B cell (primary cell): ENCODE measurements around the gene FBXW9. TPM values are rescaled to one million over a fixed set of nuclear protein-coding genes. Genes with fewer than 3 reads are reported as not detected.

Source experiments
- ATAC-seq: fragments of 200-7000 bp; cut with Tn5 transposase; one replicate; pipeline ENCODE4 v1.10.0; 2021; ENCODE audit warnings: low read depth, mild to moderate bottlenecking, moderate number of reproducible peaks, moderate library complexity
- CTCF ChIA-PET: fragments of 350-600 bp; sonication (Branson Sonifier 250); formaldehyde crosslinking; loops from one replicate; lab custom pipeline; 2021; ENCODE audit warnings: antibody characterized with exemption, inconsistent platforms; lab: Charles Lee
- POLR2A ChIA-PET: fragments of 350-600 bp; sonication (Branson Sonifier 250); formaldehyde crosslinking; loops from one replicate; lab custom pipeline; 2021; ENCODE audit warnings: antibody characterized with exemption; lab: Charles Lee
- DNase-seq: peaks from one replicate; pipeline ENCODE4 v3.0.0; 2013
- H2AFZ ChIP-seq: 2 replicates; pipeline ENCODE4 v1.6.1; 2012; ENCODE audit warnings: mild to moderate bottlenecking, low read depth, low read length; ENCODE audit not compliant: insufficient read depth, poor library complexity, severe bottlenecking
- H3K27ac ChIP-seq, 2 donors: 1 replicate in 1 of 2; 2 replicates in 1 of 2; pipeline ENCODE4 v1.5.1; 2012 to 2013; ENCODE audit warnings: low read length in 2 of 2, mild to moderate bottlenecking in 2 of 2, moderate library complexity in 1 of 2
- H3K27me3 ChIP-seq, 4 experiments: fragments of 200-600 bp in 1 of 4; sonication (generic) in 1 of 4; replicated peaks in 1 of 4; 1 replicate in 2 of 4; 2 replicates in 2 of 4; pipeline versions ENCODE4 v1.6.1 to v1.7.0; 2013 to 2016; ENCODE audit warnings: low read length in 3 of 4, mild to moderate bottlenecking in 2 of 4, mixed read lengths in 1 of 4, moderate library complexity in 1 of 4; ENCODE audit not compliant: insufficient read depth in 4 of 4, control insufficient read depth in 3 of 4; ENCODE audit errors: control extremely low read depth in 1 of 4
- H3K36me3 ChIP-seq, 2 experiments: replicated peaks in 1 of 2; 1 replicate in 1 of 2; 2 replicates in 1 of 2; pipeline versions ENCODE4 v1.6.1 to v1.7.1; 2013; ENCODE audit warnings: low read length in 1 of 2; ENCODE audit not compliant: insufficient read depth in 2 of 2, control insufficient read depth in 1 of 2; ENCODE audit errors: control extremely low read depth in 1 of 2, extremely low read depth in 1 of 2
- H3K4me1 ChIP-seq, 2 donors: fragments of 200-600 bp in 1 of 2; sonication (generic) in 1 of 2; 1 replicate in 1 of 2; 2 replicates in 1 of 2; pipeline versions ENCODE4 v1.5.1 to v1.6.1; 2013 to 2017; ENCODE audit warnings: low read length in 2 of 2; ENCODE audit not compliant: control insufficient read depth in 2 of 2, insufficient read depth in 2 of 2
- H3K4me2 ChIP-seq: replicated peaks from 2 replicates; pipeline ENCODE3; 2012; ENCODE audit warnings: mild to moderate bottlenecking, low read depth, low read length; ENCODE audit not compliant: poor library complexity, severe bottlenecking
- H3K4me3 ChIP-seq, 5 experiments: fragments of 200-600 bp in 1 of 5; sonication (generic) in 1 of 5; 1 replicate in 3 of 5; 2 replicates in 2 of 5; pipeline versions ENCODE4 v1.5.1 to v1.7.0; 2011 to 2016; ENCODE audit warnings: low read length in 4 of 5, mild to moderate bottlenecking in 4 of 5, low read depth in 2 of 5, control low read depth in 1 of 5, moderate library complexity in 1 of 5; ENCODE audit not compliant: insufficient read depth in 1 of 5; ENCODE audit errors: control extremely low read depth in 1 of 5, extremely low read depth in 1 of 5
- H3K79me2 ChIP-seq: fragments of 200-600 bp; sonication (generic); one replicate; pipeline ENCODE4 v1.6.0; 2016; ENCODE audit warnings: low read length; ENCODE audit not compliant: control insufficient read depth, insufficient read depth
- H3K9ac ChIP-seq: fragments of 200-600 bp; sonication (generic); 2 replicates; pipeline ENCODE4 v1.6.1; 2017; ENCODE audit warnings: mild to moderate bottlenecking, low read length, moderate library complexity
- H3K9me3 ChIP-seq, 3 donors: one replicate each; pipeline versions ENCODE4 v1.6.1 to v1.7.1; 2013; ENCODE audit warnings: low read length in 2 of 3; ENCODE audit not compliant: control insufficient read depth in 2 of 3, insufficient read depth in 1 of 3; ENCODE audit errors: control extremely low read depth in 1 of 3
- H4K20me1 ChIP-seq: 2 replicates; pipeline ENCODE4 v1.6.0; 2012; ENCODE audit warnings: mild to moderate bottlenecking, low read length; ENCODE audit not compliant: insufficient read depth, control insufficient read depth, poor library complexity, severe bottlenecking
- H3K27ac Mint-ChIP-seq: one replicate; pipeline ENCODE4 v1.8.0; 2021; ENCODE audit warnings: mixed read lengths
- H3K27me3 Mint-ChIP-seq: one replicate; pipeline ENCODE4 v1.8.0; 2021; ENCODE audit warnings: mixed read lengths
- H3K4me1 Mint-ChIP-seq: one replicate; pipeline ENCODE4 v1.8.0; 2021; ENCODE audit warnings: mixed read lengths
- H3K4me3 Mint-ChIP-seq: one replicate; pipeline ENCODE4 v1.8.0; 2021; ENCODE audit warnings: mixed read lengths
- H3K9me3 Mint-ChIP-seq: one replicate; pipeline ENCODE4 v1.8.0; 2022; ENCODE audit warnings: mixed read lengths; ENCODE audit not compliant: insufficient read depth
- EZH2 ChIP-seq: IDR thresholded peaks from 2 replicates; pipeline ENCODE4 v1.6.1; 2012; ENCODE audit warnings: borderline replicate concordance, low read depth, mild to moderate bottlenecking, moderate library complexity, low read length; ENCODE audit not compliant: insufficient read depth, poor library complexity, severe bottlenecking
- WGBS: methylation state at CpG from one replicate; pipeline ENCODE4 v1.1.5; 2013; ENCODE audit warnings: missing lambda C conversion rate; ENCODE audit not compliant: insufficient coverage; 5-methylcytosine and 5-hydroxymethylcytosine counted together
- intact Hi-C: fragments of 100-400 bp; cut with micrococcal nuclease; formaldehyde crosslinking; loops from one replicate; pipeline ENCODE4 v1.10.0; 2022
- polyA plus RNA-seq: library from polyadenylated mRNA; depleted of rRNA; stranded (reverse); fragments of >200 nt; gene quantifications from 2 replicates; pipeline ENCODE4 v1.2.3, GENCODE V29; 2012
- total RNA-seq, 2 donors: library from RNA; stranded (reverse); fragments of 120-200 nt in 1 of 2; gene quantifications; 1 replicate in 1 of 2; 2 replicates in 1 of 2; pipeline versions ENCODE4 v1.2.3 to v1.2.4, GENCODE V29; 2013 to 2022
- TF ChIP-seq, protein P1 (sequence below): fragments of 200-600 bp; IDR thresholded peaks from one replicate; pipeline ENCODE4 v1.8.0; 2022; ENCODE audit warnings: antibody characterized with exemption, mild to moderate bottlenecking

FBXW9 gene
- total and polyA plus RNA-seq, 2 donors (not counting 1 experiment from before 2014, with no cell fraction given): 4.7 TPM

DNA sequence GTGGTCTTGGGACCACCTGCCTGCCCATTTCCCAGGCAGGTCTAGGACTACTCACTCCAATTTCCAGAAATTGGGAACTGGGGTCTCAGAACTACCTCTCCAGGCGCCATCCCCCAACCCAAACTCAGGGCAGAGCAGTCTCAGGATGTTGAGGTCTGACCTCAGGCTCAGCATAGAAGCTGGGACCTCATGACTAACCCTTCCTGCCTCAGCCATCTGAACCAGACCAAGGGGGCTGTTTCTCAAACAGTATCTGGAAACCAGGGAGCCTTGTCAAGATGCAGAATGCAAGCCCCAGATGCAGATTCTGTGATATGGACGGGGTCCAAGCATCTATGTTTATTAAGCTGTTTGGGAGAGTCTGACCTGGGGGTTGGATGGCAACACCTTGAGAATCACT lies 1.3 kb downstream of the FBXW9 start:
- no peak overlapping the region for H3K4me3 ChIP-seq
- H3K9ac ChIP-seq: no peak overlapping the region
- Mint-ChIP-seq H3K27me3 (no peaks in the 10 kb centered on the region), H3K4me1 (peaks cover 10% of the 10 kb centered on the region), H3K27ac (no peak overlapping the region), H3K4me3 (peak overlapping the region; percentile 41), H3K9me3 (no peaks in the 10 kb centered on the region)
- no peaks in the 10 kb centered on the region for H3K27me3 ChIP-seq
- TF ChIP-seq, protein P1, sequence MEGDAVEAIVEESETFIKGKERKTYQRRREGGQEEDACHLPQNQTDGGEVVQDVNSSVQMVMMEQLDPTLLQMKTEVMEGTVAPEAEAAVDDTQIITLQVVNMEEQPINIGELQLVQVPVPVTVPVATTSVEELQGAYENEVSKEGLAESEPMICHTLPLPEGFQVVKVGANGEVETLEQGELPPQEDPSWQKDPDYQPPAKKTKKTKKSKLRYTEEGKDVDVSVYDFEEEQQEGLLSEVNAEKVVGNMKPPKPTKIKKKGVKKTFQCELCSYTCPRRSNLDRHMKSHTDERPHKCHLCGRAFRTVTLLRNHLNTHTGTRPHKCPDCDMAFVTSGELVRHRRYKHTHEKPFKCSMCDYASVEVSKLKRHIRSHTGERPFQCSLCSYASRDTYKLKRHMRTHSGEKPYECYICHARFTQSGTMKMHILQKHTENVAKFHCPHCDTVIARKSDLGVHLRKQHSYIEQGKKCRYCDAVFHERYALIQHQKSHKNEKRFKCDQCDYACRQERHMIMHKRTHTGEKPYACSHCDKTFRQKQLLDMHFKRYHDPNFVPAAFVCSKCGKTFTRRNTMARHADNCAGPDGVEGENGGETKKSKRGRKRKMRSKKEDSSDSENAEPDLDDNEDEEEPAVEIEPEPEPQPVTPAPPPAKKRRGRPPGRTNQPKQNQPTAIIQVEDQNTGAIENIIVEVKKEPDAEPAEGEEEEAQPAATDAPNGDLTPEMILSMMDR: no peak
- TF ChIP-seq EZH2: no peak
- WGBS: 82% methylated on average over 2 of the region's 2 CpGs
- H2AFZ ChIP-seq: no peak overlapping the region
- no peaks in the 10 kb centered on the region for H3K9me3 ChIP-seq
- H3K36me3 ChIP-seq: no peaks in the 10 kb centered on the region
- no peak overlapping the region for H3K4me2 ChIP-seq
- no peak overlapping the region for H3K27ac ChIP-seq
- no peak for DNase-seq
- intact Hi-C loops: no loop called here
- H3K4me1 ChIP-seq: peaks cover 13 to 17% of the 10 kb centered on the region in 2 donors
- CTCF ChIA-PET: interaction anchor here (0.6 to 3.5 kb wide), 5 partner anchors 18 to 131 kb away, joined by 3 to 16 read pairs (median 4); no protein-coding TSS in a partner anchor
- no peaks in the 10 kb centered on the region for H3K79me2 ChIP-seq
- no peaks in the 10 kb centered on the region for H4K20me1 ChIP-seq
- POLR2A ChIA-PET: interaction anchor here (0.6 to 2.6 kb wide), 3 partner anchors 13 to 28 kb away, joined by 4 to 12 read pairs (median 8); partner anchors contain the start of gene DHPS
- no peak for ATAC-seq

DNA sequence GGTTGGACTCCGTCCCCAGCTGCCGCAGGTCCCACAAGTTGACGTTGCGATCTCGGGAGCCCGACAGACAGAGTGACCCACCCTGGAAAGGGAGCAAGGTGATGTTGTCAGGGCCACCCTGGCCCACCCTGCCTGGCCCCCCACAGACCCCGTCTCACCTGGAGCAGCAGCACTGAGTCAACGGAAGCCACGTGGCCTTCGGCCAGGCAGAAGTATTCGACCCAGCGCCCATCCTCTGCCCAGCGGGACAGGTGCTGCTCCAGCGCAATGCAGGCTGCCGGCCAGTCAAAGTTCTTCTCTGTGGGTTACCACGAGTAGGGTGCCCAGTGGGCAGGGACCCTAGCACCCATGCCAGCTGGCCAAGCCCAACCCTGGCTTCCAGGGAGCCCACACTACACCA lies 1.8 kb downstream of the FBXW9 start:
- Histone ChIP-seq H3K79me2 (no peaks in the 10 kb centered on the region), H3K9ac (no peak overlapping the region), H3K9me3 (no peaks in the 10 kb centered on the region), H3K4me3 (no peak overlapping the region), H3K4me1 (peaks cover 13 to 17% of the 10 kb centered on the region in 2 donors), H3K4me2 (no peak overlapping the region), H4K20me1 (no peaks in the 10 kb centered on the region), H3K27ac (no peak overlapping the region), H3K27me3 (no peaks in the 10 kb centered on the region), H3K36me3 (no peaks in the 10 kb centered on the region), H2AFZ (no peak overlapping the region)
- CTCF ChIA-PET: interaction anchor here (0.5 to 3.5 kb wide), 2 partner anchors 17 to 69 kb away, joined by 5 to 16 read pairs; no protein-coding TSS in a partner anchor
- no peak overlapping the region for H3K4me3 Mint-ChIP-seq
- no peaks in the 10 kb centered on the region for H3K9me3 Mint-ChIP-seq
- intact Hi-C loops: no loop called here
- H3K4me1 Mint-ChIP-seq: peaks cover 10% of the 10 kb centered on the region
- 94% methylated on average over 16 of the region's 16 CpGs for WGBS
- H3K27ac Mint-ChIP-seq: no peak overlapping the region
- ATAC-seq (no peak), DNase-seq (no peak)
- POLR2A ChIA-PET: interaction anchor here (0.6 to 1.4 kb wide), 2 partner anchors 13 to 28 kb away, joined by 4 to 8 read pairs; no protein-coding TSS in a partner anchor
- no peaks in the 10 kb centered on the region for H3K27me3 Mint-ChIP-seq
- TF ChIP-seq, protein P1: no peak
- TF ChIP-seq EZH2: no peak
